H7 (cell line): Measurements from ENCODE around the gene HYKK. TPM values are rescaled to one million over a fixed set of nuclear protein-coding genes. Genes with fewer than 3 reads are reported as not detected.
A peak's percentile ranks its signal among the peaks of the same experiment; 100 is the strongest.
"Not testable (repeated sequence)": the region's sequence is repeated elsewhere in the genome, so short reads cannot be mapped to it uniquely, and the experiment has no call there.

Source experiments
- DNase-seq: peaks from one replicate; pipeline ENCODE4 v3.0.0; 2012
- H3K27me3 ChIP-seq: 2 replicates; pipeline ENCODE4 v1.6.0; 2011; ENCODE audit warnings: mild to moderate bottlenecking, low read length; ENCODE audit not compliant: control insufficient read depth, insufficient read depth
- H3K36me3 ChIP-seq: replicated peaks from 2 replicates; pipeline ENCODE4 v1.5.1; 2011; ENCODE audit warnings: low read length; ENCODE audit not compliant: control insufficient read depth, insufficient read depth
- H3K4me3 ChIP-seq: 2 replicates; pipeline ENCODE4 v1.5.1; 2011; ENCODE audit warnings: low read depth, mild to moderate bottlenecking, control low read depth, low read length, moderate library complexity; ENCODE audit not compliant: insufficient read depth
- total RNA-seq: library from RNA; depleted of rRNA; stranded (reverse); fragments of >200 nt; shearing (Covaris generic); gene quantifications from 2 replicates; pipeline ENCODE4 v1.2.3, GENCODE V29; 2014; rRNA removed

The HYKK gene
- 1.9 and 2.9 TPM in 2 replicates for total RNA-seq

- Histone ChIP-seq H3K4me3 (peak within 1 kb of the TSS; percentile 86), H3K27me3 (peaks cover 21% of the 10 kb centered on the region), H3K36me3 (no peaks in the 10 kb centered on the region)
- DNase-seq: peak; percentile 97
These were observed at the start of gene HYKK for GRCh38 chr15:78506971-78507830. Gene HYKK (plus strand): TSS chr15:78507577. CDS start chr15:78513089, 5,512 bp downstream.

DNA sequence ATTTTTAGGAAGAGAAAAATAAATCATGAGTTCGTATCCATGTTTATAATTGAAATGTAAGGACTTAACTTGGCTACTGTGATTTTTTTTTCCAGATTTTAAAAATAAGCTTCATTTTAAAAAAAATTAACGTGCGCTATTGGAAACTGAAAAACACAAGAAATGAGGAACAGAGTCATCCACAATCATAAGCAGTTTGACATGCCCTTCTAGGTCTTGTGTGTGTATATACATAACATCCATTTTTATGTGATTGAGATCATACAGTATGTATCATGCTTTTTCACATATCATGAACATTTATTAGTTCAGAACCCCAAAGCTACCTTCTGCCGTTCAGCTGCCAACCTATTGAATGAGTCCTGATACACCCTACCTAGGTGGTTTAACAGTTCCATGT, 46.6 kb upstream of the HYKK start:
- DNase-seq: no peak
- no peak overlapping the region for H3K4me3 ChIP-seq
- no peaks in the 10 kb centered on the region for H3K27me3 ChIP-seq
- H3K36me3 ChIP-seq: no peaks in the 10 kb centered on the region; the same call in none of the 2 replicates

- Histone ChIP-seq H3K36me3 (no peaks in the 10 kb centered on the region; the same call in none of the 2 replicates), H3K4me3 (no peak overlapping the region), H3K27me3 (no peaks in the 10 kb centered on the region)
- peak; percentile 36 for DNase-seq
These were observed 46.0 kb upstream of the HYKK start for GRCh38 chr15:78461171-78461888.

DNA sequence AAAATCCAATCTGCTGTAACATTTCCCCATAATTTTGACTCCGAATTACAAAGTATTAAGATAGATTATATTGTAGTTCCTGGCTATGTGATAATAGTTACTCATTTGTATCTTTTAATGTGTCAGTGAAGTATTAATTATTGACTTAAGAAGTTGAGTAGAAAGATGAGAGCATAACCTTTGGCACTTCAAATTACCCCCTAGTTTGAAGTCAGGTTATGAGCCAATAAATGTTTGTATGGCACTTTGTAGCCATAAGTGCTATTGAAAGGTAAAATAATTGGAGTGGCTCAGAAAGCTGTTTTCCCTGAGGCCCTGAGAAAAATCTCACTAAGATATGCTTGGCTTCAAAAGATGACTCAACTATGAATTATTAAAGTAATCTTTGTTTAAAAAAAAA, 38.3 kb upstream of the HYKK start:
- Histone ChIP-seq H3K27me3 (no peaks in the 10 kb centered on the region), H3K36me3 (peaks cover 20% of the 10 kb centered on the region), H3K4me3 (no peak overlapping the region)
- DNase-seq: no peak

GRCh38 chr15:78477295-78477694, 30.1 kb upstream of the HYKK start:
- Histone ChIP-seq H3K27me3 (no peaks in the 10 kb centered on the region), H3K4me3 (no peak overlapping the region), H3K36me3 (peaks cover 23% of the 10 kb centered on the region)
- DNase-seq: no peak

DNA sequence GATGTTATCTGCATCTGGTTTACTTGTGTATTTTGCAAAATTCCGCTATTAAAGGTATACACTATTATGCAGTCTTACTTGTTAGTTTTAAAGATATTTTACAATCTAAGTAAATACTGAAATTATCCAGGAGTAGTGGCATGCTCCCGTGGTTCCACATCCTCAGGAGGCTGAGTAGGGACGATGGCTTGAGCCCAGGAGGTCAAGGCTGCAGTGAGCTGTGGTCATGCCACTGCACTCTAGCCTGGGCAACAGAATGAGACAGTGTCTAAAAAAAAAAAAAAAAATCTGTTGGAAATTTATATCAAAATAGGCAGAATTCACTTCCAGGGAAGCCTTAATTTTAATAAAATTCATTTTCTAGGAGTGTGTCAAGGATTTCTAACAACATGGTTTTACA, 27.7 kb upstream of the HYKK start:
- H3K27me3 ChIP-seq: no peaks in the 10 kb centered on the region
- no peak overlapping the region for H3K4me3 ChIP-seq
- no peak for DNase-seq
- H3K36me3 ChIP-seq: peaks cover 26% of the 10 kb centered on the region

DNA sequence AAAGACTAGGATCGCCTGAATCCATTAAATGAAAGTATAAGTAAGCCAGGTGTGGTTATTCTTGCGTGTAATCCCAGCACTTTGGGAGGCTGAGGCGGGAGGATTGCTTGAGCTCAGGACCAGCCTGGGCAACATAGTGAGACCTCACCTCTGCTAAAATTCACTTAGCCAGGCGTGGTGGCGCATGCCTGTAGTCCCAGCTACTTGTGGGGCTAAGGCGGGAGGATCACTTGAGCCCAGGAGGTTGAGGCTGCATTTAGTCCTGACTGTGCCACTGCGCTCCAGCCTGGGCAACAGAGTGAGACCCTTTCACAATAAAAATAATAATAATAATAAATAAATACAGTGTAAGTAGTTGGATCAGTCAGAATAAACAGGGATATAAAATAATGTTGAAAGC, 25.5 kb upstream of the HYKK start:
- no peak overlapping the region for H3K4me3 ChIP-seq
- no peak for DNase-seq
- H3K36me3 ChIP-seq: peaks cover 33% of the 10 kb centered on the region
- no peaks in the 10 kb centered on the region for H3K27me3 ChIP-seq

GRCh38 chr15:78492872-78493271, 14.5 kb upstream of the HYKK start:
- H3K36me3 ChIP-seq: peaks cover 29% of the 10 kb centered on the region
- H3K4me3 ChIP-seq: no peak overlapping the region
- no peak for DNase-seq
- no peaks in the 10 kb centered on the region for H3K27me3 ChIP-seq

DNA sequence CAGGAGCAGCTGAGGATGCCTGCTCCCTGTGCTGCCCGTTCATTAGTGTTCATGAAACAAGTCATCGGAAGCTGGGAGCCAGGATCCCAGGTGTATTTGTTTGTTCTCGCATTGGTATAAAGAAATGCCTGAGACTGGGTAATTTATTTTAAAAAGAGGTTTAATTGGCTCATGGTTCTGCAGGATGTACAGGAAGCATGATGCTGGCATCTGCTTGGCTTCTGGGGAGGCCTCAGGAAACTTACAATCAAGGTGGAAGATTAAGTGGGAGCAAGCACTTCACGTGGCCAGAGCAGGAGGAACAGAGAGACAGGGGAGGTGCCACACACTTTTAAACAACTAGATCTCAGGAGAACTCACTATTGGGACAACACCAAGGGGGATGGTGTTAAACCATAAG, 5.5 kb upstream of the HYKK start:
- no peaks in the 10 kb centered on the region for H3K27me3 ChIP-seq
- H3K36me3 ChIP-seq: peaks cover 4% of the 10 kb centered on the region; the same call in 1 of the 2 replicates
- no peak for DNase-seq
- H3K4me3 ChIP-seq: no peak overlapping the region

DNA sequence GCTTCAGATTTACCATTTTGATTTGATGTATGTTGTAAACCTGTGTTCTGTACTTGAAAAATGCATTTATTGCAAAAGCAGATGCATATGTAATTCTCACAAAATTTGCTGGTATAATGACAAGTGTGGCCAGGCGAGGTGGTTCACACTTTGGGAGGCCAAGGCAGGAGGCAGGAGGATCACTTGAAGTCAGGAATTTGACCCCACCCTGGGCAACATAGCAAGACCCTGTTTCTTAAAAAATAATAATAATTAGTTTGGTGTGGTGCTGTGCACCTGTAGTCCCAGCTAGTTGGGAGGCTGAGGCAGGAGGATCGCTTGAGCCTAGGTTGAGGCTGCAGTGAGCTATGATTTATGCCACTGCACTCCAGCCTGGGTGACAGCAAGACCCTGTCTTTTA, 4.7 kb upstream of the HYKK start:
- DNase-seq: no peak
- Histone ChIP-seq H3K4me3 (no peak overlapping the region), H3K27me3 (peaks cover 2% of the 10 kb centered on the region; the same call in 1 of the 2 replicates), H3K36me3 (peaks cover 3% of the 10 kb centered on the region; the same call in 1 of the 2 replicates)

DNA sequence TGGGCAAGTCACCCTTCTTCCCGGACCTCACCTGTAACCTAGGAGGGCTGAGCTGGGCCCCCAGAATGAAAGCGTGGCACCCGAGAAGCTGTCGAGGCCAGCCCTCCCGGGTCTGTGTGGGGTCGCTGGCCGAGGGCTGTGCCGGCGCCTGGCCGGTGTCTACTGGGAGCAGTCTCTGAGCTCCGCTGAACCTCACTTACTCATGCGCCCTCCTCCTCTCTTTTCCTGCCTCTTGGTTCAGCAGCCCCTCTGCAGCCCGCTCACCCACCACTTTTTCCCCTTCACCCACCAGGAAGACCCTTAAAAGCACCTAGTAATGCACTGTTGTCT, 419 bp downstream of the HYKK start:
- Histone ChIP-seq H3K27me3 (peaks cover 21% of the 10 kb centered on the region), H3K4me3 (peak overlapping the region; percentile 86), H3K36me3 (no peaks in the 10 kb centered on the region)
- no peak for DNase-seq

GRCh38 chr15:78508272-78508671, 895 bp downstream of the HYKK start:
- no peaks in the 10 kb centered on the region for H3K36me3 ChIP-seq
- no peak for DNase-seq
- H3K4me3 ChIP-seq: peak overlapping the region; percentile 86

GRCh38 chr15:78509726-78510312, 2.4 kb downstream of the HYKK start:
- peaks cover 21% of the 10 kb centered on the region for H3K27me3 ChIP-seq
- no peak overlapping the region for H3K4me3 ChIP-seq
- H3K36me3 ChIP-seq: no peaks in the 10 kb centered on the region
- no peak for DNase-seq

More at GRCh38 chr15:78508272-78508671, 895 bp downstream of the HYKK start:
- H3K27me3 ChIP-seq: peaks cover 21% of the 10 kb centered on the region

- H3K27me3 ChIP-seq, H3K36me3 ChIP-seq, DNase-seq, H3K4me3 ChIP-seq: not testable (repeated sequence)
These were observed 12.7 kb downstream of the HYKK start for GRCh38 chr15:78520035-78520434.

DNA sequence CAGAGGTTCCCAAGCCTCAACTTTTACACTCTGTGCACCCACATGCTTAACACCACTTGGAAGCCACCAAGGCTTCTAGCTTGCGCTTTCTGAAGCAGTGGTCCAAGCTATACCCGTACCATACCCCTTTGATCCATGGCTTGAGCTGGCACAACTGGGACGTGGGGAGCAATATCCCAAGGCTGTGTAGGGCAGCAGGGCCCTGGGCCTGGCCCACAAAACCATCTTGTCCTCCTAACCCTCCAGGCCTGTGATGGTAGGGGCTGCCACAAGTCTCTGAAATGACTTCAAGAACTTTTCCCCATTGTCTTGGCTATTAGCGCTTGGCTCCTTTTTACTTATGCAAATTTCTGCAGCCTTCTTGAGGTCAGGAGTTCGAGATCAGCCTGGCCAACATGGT, 16.9 kb downstream of the HYKK start:
- no peaks in the 10 kb centered on the region for H3K27me3 ChIP-seq
- H3K4me3 ChIP-seq: no peak overlapping the region
- DNase-seq: no peak
- no peaks in the 10 kb centered on the region for H3K36me3 ChIP-seq
